Loucy (cell line): ENCODE measurements around the gene ROGDI.

Experiments used
- H2AFZ ChIP-seq: fragments of 200-600 bp; sonication (generic); 2 replicates; pipeline ENCODE4 v1.6.0; 2016; ENCODE audit warnings: antibody characterized with exemption, mild to moderate bottlenecking, low read length, moderate library complexity
- H3F3A ChIP-seq: fragments of 200-600 bp; 2 replicates; pipeline ENCODE4 v1.6.0; 2016; ENCODE audit warnings: antibody characterized with exemption, low read depth, mild to moderate bottlenecking
- H3K27me3 ChIP-seq: fragments of 200-600 bp; sonication (generic); 2 replicates; pipeline ENCODE4 v1.6.1; 2014; ENCODE audit warnings: low read length, mild to moderate bottlenecking; ENCODE audit not compliant: insufficient read depth, poor library complexity, severe bottlenecking
- H3K36me3 ChIP-seq: fragments of 200-600 bp; sonication (generic); 2 replicates; pipeline ENCODE4 v1.6.1; 2016; ENCODE audit warnings: low read length; ENCODE audit not compliant: insufficient read depth
- H3K4me1 ChIP-seq: fragments of 200-600 bp; sonication (generic); 2 replicates; pipeline ENCODE4 v1.5.1; 2014; ENCODE audit warnings: low read length, mild to moderate bottlenecking; ENCODE audit not compliant: insufficient read depth, poor library complexity, severe bottlenecking
- H3K4me2 ChIP-seq: fragments of 200-600 bp; sonication (generic); 2 replicates; pipeline ENCODE4 v1.6.0; 2014; ENCODE audit warnings: antibody characterized with exemption, low read length, low read depth, mild to moderate bottlenecking; ENCODE audit not compliant: poor library complexity, severe bottlenecking
- H3K4me3 ChIP-seq: fragments of 200-600 bp; sonication (generic); 2 replicates; pipeline ENCODE4 v1.5.1; 2014; ENCODE audit warnings: low read length, mild to moderate bottlenecking, mixed read lengths; ENCODE audit not compliant: poor library complexity, severe bottlenecking
- H3K79me2 ChIP-seq: fragments of 200-600 bp; sonication (generic); 2 replicates; pipeline ENCODE4 v1.6.1; 2014; ENCODE audit warnings: low read length; ENCODE audit not compliant: insufficient read depth
- H3K9ac ChIP-seq: fragments of 200-600 bp; sonication (generic); 2 replicates; pipeline ENCODE4 v1.6.0; 2014; ENCODE audit warnings: mild to moderate bottlenecking, low read depth, low read length, moderate library complexity; ENCODE audit not compliant: poor library complexity, severe bottlenecking
- H3K9me2 ChIP-seq: fragments of 200-600 bp; sonication (generic); replicated peaks from 2 replicates; pipeline ENCODE4 v1.6.1; 2016; ENCODE audit warnings: low read depth, low read length, mixed read lengths
- H3K9me3 ChIP-seq: fragments of 200-600 bp; sonication (generic); 2 replicates; pipeline ENCODE4 v1.6.1; 2014; ENCODE audit warnings: mild to moderate bottlenecking, antibody characterized with exemption, low read length, low read depth; ENCODE audit not compliant: insufficient read depth
- H4K20me1 ChIP-seq: fragments of 200-600 bp; sonication (generic); 2 replicates; pipeline ENCODE4 v1.6.0; 2014; ENCODE audit warnings: antibody characterized with exemption, low read length, mild to moderate bottlenecking; ENCODE audit not compliant: insufficient read depth, poor library complexity, severe bottlenecking
- EZH2phosphoT487 ChIP-seq: fragments of 200-600 bp; IDR thresholded peaks from 2 replicates; pipeline ENCODE4 v1.6.1; 2018; ENCODE audit warnings: antibody characterized with exemption, mild to moderate bottlenecking, moderate library complexity, borderline replicate concordance
- TF ChIP-seq, protein P1 (sequence below): fragments of 200-600 bp; sonication (generic); conservative IDR thresholded peaks from 2 replicates; pipeline ENCODE4 v1.5.1; 2014; ENCODE audit warnings: mild to moderate bottlenecking, antibody characterized with exemption, low read length

Gene ROGDI

GRCh38 chr16:4777339-4778049 is 24.9 kb downstream of the ROGDI start:
- Histone ChIP-seq H3K79me2 (no peaks in the 10 kb centered on the region), H3K4me3 (no peak overlapping the region), H3K27me3 (no peaks in the 10 kb centered on the region), H3K9me2 (no peaks in the 10 kb centered on the region), H3K9ac (no peak overlapping the region), H3K4me1 (no peaks in the 10 kb centered on the region), H3K36me3 (no peaks in the 10 kb centered on the region), H4K20me1 (no peaks in the 10 kb centered on the region), H3K4me2 (no peak overlapping the region), H3K9me3 (no peaks in the 10 kb centered on the region), H3F3A (no peaks in the 10 kb centered on the region), H2AFZ (no peak overlapping the region)
- TF ChIP-seq, protein P1, sequence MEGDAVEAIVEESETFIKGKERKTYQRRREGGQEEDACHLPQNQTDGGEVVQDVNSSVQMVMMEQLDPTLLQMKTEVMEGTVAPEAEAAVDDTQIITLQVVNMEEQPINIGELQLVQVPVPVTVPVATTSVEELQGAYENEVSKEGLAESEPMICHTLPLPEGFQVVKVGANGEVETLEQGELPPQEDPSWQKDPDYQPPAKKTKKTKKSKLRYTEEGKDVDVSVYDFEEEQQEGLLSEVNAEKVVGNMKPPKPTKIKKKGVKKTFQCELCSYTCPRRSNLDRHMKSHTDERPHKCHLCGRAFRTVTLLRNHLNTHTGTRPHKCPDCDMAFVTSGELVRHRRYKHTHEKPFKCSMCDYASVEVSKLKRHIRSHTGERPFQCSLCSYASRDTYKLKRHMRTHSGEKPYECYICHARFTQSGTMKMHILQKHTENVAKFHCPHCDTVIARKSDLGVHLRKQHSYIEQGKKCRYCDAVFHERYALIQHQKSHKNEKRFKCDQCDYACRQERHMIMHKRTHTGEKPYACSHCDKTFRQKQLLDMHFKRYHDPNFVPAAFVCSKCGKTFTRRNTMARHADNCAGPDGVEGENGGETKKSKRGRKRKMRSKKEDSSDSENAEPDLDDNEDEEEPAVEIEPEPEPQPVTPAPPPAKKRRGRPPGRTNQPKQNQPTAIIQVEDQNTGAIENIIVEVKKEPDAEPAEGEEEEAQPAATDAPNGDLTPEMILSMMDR, result no peak
- no peak for TF ChIP-seq EZH2phosphoT487

- Histone ChIP-seq H3K9me2 (no peaks in the 10 kb centered on the region), H3K36me3 (no peaks in the 10 kb centered on the region), H4K20me1 (no peaks in the 10 kb centered on the region)
Measured at GRCh38 chr16:4776141-4776705, 26.2 kb downstream of the ROGDI start.

DNA sequence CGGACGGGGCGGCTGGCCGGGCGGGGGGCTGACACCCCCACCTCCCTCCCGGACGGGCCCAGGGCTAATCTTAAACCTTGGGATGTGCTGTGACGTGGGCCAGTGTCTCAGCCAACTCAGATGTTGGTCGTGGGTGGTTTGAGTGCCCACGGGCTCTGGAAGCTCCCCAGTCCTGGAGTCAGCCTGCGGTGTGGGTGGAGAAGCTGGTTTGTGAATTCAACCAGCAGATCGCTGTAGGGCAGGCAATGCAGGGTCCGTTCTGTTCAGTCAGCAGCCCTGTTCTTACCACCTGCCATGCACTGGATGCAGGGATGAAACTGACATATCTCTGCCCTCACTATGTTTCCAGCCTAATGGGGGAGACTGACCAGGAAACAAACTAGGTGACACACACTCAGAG is 27.4 kb downstream of the ROGDI start:
- H3K36me3 ChIP-seq, result no peaks in the 10 kb centered on the region
- H3K4me2 ChIP-seq, result no peak overlapping the region
- no peak overlapping the region for H2AFZ ChIP-seq
- H3K9me2 ChIP-seq, result no peaks in the 10 kb centered on the region
- H3K9ac ChIP-seq, result no peak overlapping the region
- no peaks in the 10 kb centered on the region for H3K79me2 ChIP-seq
- H3K4me3 ChIP-seq, result no peak overlapping the region
- H4K20me1 ChIP-seq, result no peaks in the 10 kb centered on the region
- TF ChIP-seq, protein P1, result no peak
- TF ChIP-seq EZH2phosphoT487, result no peak
- no peaks in the 10 kb centered on the region for H3F3A ChIP-seq
- no peaks in the 10 kb centered on the region for H3K4me1 ChIP-seq
- no peaks in the 10 kb centered on the region for H3K9me3 ChIP-seq
- H3K27me3 ChIP-seq, result no peaks in the 10 kb centered on the region

More at GRCh38 chr16:4776141-4776705, 26.2 kb downstream of the ROGDI start:
- H3K9ac ChIP-seq, result no peak overlapping the region
- H3K9me3 ChIP-seq, result no peaks in the 10 kb centered on the region
- no peak for TF ChIP-seq EZH2phosphoT487
- TF ChIP-seq, protein P1, result no peak
- no peak overlapping the region for H3K4me3 ChIP-seq
- H3K4me1 ChIP-seq, result no peaks in the 10 kb centered on the region
- H2AFZ ChIP-seq, result no peak overlapping the region
- H3K4me2 ChIP-seq, result no peak overlapping the region
- no peaks in the 10 kb centered on the region for H3F3A ChIP-seq
- H3K79me2 ChIP-seq, result no peaks in the 10 kb centered on the region
- no peaks in the 10 kb centered on the region for H3K27me3 ChIP-seq
